Measurements from ENCODE around the gene C1orf198.

DNA sequence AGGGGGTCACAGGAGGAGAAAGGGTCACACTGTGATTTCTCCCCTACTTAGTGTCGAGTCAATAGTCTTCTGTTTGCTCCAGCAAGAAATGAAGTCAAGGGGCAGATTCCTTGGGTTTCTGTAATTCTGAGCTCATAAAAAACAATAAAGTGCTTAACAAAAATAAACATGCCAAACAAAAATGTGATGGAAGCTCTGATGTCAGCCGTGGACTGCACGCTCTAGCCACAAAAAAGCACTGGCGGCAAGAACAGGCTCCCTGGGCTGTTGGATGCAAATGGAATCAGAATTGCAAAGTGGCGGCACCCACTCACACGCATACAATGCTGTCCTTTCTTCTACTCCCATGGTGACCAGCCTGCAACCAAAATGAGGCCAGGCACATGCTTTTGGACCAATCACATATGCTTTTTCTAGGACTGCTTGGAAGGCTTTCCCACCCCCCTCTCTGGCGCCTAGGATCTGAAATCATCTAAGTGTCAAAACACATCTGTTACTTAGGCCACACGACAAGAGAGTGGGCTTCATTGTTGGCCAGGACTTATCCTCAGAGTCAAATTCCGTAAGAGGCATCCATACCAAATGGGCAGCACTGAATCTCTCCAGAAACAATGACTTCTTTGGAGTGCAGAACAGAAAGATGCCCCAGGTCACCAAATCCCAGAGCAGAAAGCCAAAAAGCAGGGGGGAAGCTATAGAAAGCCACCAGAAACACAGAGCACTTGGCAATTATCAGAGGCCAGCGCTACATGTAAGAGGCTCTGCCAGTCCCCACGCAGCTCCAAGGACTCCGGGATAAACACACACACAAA, 9.2 kb downstream of the C1orf198 start:
- TF ChIP-seq ZSCAN20 (CRISPR knock-in tag; IDR thresholded peaks at IDR 0.05) (no peak), JUN (IDR thresholded peaks at IDR 0.05) (no peak), CHD4 (IDR thresholded peaks at IDR 0.05; ENCODE audit: borderline replicate concordance) (no peak)
- TF ChIP-seq, protein P1, sequence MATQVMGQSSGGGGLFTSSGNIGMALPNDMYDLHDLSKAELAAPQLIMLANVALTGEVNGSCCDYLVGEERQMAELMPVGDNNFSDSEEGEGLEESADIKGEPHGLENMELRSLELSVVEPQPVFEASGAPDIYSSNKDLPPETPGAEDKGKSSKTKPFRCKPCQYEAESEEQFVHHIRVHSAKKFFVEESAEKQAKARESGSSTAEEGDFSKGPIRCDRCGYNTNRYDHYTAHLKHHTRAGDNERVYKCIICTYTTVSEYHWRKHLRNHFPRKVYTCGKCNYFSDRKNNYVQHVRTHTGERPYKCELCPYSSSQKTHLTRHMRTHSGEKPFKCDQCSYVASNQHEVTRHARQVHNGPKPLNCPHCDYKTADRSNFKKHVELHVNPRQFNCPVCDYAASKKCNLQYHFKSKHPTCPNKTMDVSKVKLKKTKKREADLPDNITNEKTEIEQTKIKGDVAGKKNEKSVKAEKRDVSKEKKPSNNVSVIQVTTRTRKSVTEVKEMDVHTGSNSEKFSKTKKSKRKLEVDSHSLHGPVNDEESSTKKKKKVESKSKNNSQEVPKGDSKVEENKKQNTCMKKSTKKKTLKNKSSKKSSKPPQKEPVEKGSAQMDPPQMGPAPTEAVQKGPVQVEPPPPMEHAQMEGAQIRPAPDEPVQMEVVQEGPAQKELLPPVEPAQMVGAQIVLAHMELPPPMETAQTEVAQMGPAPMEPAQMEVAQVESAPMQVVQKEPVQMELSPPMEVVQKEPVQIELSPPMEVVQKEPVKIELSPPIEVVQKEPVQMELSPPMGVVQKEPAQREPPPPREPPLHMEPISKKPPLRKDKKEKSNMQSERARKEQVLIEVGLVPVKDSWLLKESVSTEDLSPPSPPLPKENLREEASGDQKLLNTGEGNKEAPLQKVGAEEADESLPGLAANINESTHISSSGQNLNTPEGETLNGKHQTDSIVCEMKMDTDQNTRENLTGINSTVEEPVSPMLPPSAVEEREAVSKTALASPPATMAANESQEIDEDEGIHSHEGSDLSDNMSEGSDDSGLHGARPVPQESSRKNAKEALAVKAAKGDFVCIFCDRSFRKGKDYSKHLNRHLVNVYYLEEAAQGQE (IDR thresholded peaks at IDR 0.05): no peak
- TF ChIP-seq, protein P2, sequence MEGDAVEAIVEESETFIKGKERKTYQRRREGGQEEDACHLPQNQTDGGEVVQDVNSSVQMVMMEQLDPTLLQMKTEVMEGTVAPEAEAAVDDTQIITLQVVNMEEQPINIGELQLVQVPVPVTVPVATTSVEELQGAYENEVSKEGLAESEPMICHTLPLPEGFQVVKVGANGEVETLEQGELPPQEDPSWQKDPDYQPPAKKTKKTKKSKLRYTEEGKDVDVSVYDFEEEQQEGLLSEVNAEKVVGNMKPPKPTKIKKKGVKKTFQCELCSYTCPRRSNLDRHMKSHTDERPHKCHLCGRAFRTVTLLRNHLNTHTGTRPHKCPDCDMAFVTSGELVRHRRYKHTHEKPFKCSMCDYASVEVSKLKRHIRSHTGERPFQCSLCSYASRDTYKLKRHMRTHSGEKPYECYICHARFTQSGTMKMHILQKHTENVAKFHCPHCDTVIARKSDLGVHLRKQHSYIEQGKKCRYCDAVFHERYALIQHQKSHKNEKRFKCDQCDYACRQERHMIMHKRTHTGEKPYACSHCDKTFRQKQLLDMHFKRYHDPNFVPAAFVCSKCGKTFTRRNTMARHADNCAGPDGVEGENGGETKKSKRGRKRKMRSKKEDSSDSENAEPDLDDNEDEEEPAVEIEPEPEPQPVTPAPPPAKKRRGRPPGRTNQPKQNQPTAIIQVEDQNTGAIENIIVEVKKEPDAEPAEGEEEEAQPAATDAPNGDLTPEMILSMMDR (IDR thresholded peaks at IDR 0.05): no peak
